Bronchial epithelial cell (primary cell): ENCODE data around the gene PODXL. TPM values are rescaled to one million over a fixed set of nuclear protein-coding genes. Genes with fewer than 3 reads are reported as not detected.
"Not testable (repeated sequence)": the region's sequence is repeated elsewhere in the genome, so short reads cannot be mapped to it uniquely, and the experiment has no call there.

Experiments
- DNase-seq: peaks from one replicate; pipeline ENCODE4 v3.0.0-alpha.2; 2010; ENCODE audit warnings: low read depth
- FAIRE-seq: peaks from 2 replicates; lab custom pipeline; 2011; peaks lifted over from hg19 to GRCh38; lab: Jason Lieb, UNC
- H3K27me3 ChIP-seq: 2 replicates; pipeline ENCODE4 v1.5.1; 2011; ENCODE audit warnings: low read length; ENCODE audit not compliant: control insufficient read depth, insufficient read depth
- H3K36me3 ChIP-seq: 2 replicates; pipeline ENCODE4 v1.5.1; 2011; ENCODE audit warnings: low read length; ENCODE audit not compliant: control insufficient read depth, insufficient read depth
- H3K4me3 ChIP-seq: 2 replicates; pipeline ENCODE4 v1.5.1; 2011; ENCODE audit warnings: mild to moderate bottlenecking, low read depth, low read length, control low read depth
- total RNA-seq: library from RNA; depleted of rRNA; stranded (reverse); fragments of >200 nt; gene quantifications from 2 replicates; pipeline ENCODE4 v1.2.1, GENCODE V29; 2014
- TF ChIP-seq, protein P1 (sequence below): IDR thresholded peaks from 2 replicates; pipeline ENCODE4 v1.5.1; 2011; ENCODE audit warnings: mild to moderate bottlenecking, moderate library complexity, low read length, control low read depth, inconsistent platforms; ENCODE audit not compliant: insufficient read depth, severe bottlenecking

PODXL gene
- total RNA-seq, 1 donor from 2014 or later, result 0.53 TPM

- H3K27me3 ChIP-seq, result no peaks in the 10 kb centered on the region
- TF ChIP-seq, protein P1, sequence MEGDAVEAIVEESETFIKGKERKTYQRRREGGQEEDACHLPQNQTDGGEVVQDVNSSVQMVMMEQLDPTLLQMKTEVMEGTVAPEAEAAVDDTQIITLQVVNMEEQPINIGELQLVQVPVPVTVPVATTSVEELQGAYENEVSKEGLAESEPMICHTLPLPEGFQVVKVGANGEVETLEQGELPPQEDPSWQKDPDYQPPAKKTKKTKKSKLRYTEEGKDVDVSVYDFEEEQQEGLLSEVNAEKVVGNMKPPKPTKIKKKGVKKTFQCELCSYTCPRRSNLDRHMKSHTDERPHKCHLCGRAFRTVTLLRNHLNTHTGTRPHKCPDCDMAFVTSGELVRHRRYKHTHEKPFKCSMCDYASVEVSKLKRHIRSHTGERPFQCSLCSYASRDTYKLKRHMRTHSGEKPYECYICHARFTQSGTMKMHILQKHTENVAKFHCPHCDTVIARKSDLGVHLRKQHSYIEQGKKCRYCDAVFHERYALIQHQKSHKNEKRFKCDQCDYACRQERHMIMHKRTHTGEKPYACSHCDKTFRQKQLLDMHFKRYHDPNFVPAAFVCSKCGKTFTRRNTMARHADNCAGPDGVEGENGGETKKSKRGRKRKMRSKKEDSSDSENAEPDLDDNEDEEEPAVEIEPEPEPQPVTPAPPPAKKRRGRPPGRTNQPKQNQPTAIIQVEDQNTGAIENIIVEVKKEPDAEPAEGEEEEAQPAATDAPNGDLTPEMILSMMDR, result no peak
- no peak for FAIRE-seq
Measured at GRCh38 chr7:131524115-131524514, 32.3 kb downstream of the PODXL start.

GRCh38 chr7:131522325-131522930 is 34.0 kb downstream of the PODXL start:
- FAIRE-seq (no peak), DNase-seq (no peak)
- Histone ChIP-seq H3K27me3 (no peaks in the 10 kb centered on the region), H3K4me3 (no peak overlapping the region), H3K36me3 (no peaks in the 10 kb centered on the region)
- TF ChIP-seq, protein P1, result no peak

More at GRCh38 chr7:131524115-131524514, 32.3 kb downstream of the PODXL start:
- no peak for DNase-seq
- no peak overlapping the region for H3K4me3 ChIP-seq
- H3K36me3 ChIP-seq, result no peaks in the 10 kb centered on the region

- Histone ChIP-seq H3K36me3 (no peaks in the 10 kb centered on the region), H3K4me3 (no peak overlapping the region), H3K27me3 (no peaks in the 10 kb centered on the region)
- TF ChIP-seq, protein P1, result no peak
- FAIRE-seq (no peak), DNase-seq (peak; percentile 21)
Measured at GRCh38 chr7:131521651-131522163, 34.7 kb downstream of the PODXL start.

DNA sequence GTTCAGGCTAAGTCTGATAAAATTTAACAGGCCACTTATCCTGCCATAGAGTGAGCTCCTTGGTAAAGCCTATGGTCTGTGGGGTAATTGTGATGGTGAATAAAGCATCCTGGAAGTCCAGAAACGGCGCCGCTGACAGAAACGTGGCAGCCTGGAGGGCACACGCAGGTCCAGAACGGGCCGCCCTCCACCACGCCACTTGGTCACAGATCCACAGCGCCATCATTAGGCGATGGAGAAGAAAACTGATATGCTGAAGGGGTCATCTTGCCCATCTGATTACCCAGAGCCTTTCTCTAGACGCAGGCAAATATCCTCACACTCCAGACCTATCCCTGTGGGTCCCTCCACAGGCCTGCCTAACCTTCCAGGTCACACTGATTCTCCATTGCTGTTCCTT is 37.8 kb downstream of the PODXL start:
- TF ChIP-seq, protein P1, result no peak
- no peaks in the 10 kb centered on the region for H3K36me3 ChIP-seq
- no peak overlapping the region for H3K4me3 ChIP-seq
- H3K27me3 ChIP-seq, result no peaks in the 10 kb centered on the region
- FAIRE-seq, result no peak
- no peak for DNase-seq

DNA sequence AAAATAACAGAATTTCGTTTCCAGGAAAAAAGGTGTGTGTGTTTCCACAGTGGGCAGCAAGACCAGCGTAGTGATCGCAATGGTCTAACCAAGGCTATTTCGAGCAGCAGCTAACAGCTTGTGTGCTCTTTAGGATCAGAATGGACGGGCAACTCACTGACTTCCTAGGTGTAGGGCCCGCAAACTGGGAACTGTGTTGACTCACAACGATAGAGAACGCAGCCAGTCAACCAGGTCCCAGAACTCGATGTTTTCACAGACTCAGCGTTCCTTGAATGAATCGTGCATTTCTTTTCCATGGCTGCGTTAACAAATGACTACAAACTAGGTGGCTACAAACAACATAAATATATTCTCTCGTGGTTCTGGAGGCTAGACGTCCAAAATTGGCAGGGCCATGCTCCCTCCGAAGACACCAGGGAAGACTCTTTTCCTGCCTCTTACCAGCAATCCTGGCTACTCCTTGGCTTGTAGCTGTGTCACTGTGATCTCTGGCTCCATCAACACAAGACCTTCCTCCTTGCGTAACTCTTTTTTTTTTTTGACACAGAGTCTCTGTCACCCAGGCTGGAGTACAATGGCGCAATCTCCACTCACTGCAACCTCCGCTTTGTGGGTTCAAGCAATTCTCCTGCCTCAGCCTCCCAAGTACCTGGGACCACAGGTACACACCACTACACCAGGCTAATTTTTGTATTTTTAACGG is 39.1 kb downstream of the PODXL start:
- Histone ChIP-seq H3K4me3 (no peak overlapping the region), H3K36me3 (no peaks in the 10 kb centered on the region), H3K27me3 (no peaks in the 10 kb centered on the region)
- DNase-seq (no peak), FAIRE-seq (no peak)
- TF ChIP-seq, protein P1, result no peak

- H3K4me3 ChIP-seq, H3K36me3 ChIP-seq, FAIRE-seq, DNase-seq, H3K27me3 ChIP-seq: not testable (repeated sequence)
Measured at GRCh38 chr7:131515471-131515870, 41.0 kb downstream of the PODXL start.
